D721Med (cell line): Measurements from ENCODE around the gene RAI14.

ENCODE experiments used
- DNase-seq: peaks from one replicate; pipeline ENCODE4 v3.0.0; 2011; ENCODE audit warnings: low spot score; ENCODE audit not compliant: insufficient read length
- FAIRE-seq: peaks from 2 replicates; lab custom pipeline; 2011; peaks lifted over from hg19 to GRCh38; lab: Jason Lieb, UNC
- CTCF ChIP-seq: IDR thresholded peaks from 2 replicates; pipeline ENCODE4 v1.5.1; 2012; ENCODE audit warnings: mild to moderate bottlenecking, control low read depth; ENCODE audit not compliant: insufficient read depth; ENCODE audit errors: missing control alignments

The RAI14 gene

GRCh38 chr5:34692786-34693185 is 36.7 kb downstream of the RAI14 start:
- FAIRE-seq (no peak), DNase-seq (no peak)
- TF ChIP-seq CTCF = no peak

GRCh38 chr5:34694012-34694411 is 37.9 kb downstream of the RAI14 start:
- FAIRE-seq = no peak
- DNase-seq = no peak

GRCh38 chr5:34694685-34695084 is 38.6 kb downstream of the RAI14 start:
- no peak for TF ChIP-seq CTCF
- DNase-seq = no peak
- FAIRE-seq = no peak

More at GRCh38 chr5:34694012-34694411, 37.9 kb downstream of the RAI14 start:
- no peak for TF ChIP-seq CTCF

- FAIRE-seq (no peak), DNase-seq (no peak)
- TF ChIP-seq CTCF = no peak
Measured at GRCh38 chr5:34695275-34696027, 39.3 kb downstream of the RAI14 start.

GRCh38 chr5:34697308-34698108 is 41.4 kb downstream of the RAI14 start:
- FAIRE-seq (no peak), DNase-seq (no peak)
- no peak for TF ChIP-seq CTCF

- no peak for TF ChIP-seq CTCF
- DNase-seq (no peak), FAIRE-seq (no peak)
Measured at GRCh38 chr5:34698109-34698419, 41.9 kb downstream of the RAI14 start.

GRCh38 chr5:34698754-34699153 is 42.6 kb downstream of the RAI14 start:
- DNase-seq = no peak
- no peak for TF ChIP-seq CTCF
- no peak for FAIRE-seq
